ENCODE measurements around the gene ST6GALNAC5.

GRCh38 chr1:76872944-76873343, 5.7 kb downstream of the ST6GALNAC5 start:
- no peak for TF ChIP-seq REST (IDR thresholded peaks at IDR 0.05; ENCODE audit: insufficient read depth in 1 of 2, low read depth in 2 of 2, low read length in 2 of 2)
- no peak for TF ChIP-seq POLR2AphosphoS5 (IDR thresholded peaks at IDR 0.05; ENCODE audit: low read depth, low read length)
- no peak for TF ChIP-seq SIN3A (IDR thresholded peaks at IDR 0.05; ENCODE audit: borderline replicate concordance, insufficient read depth, low read length)
